ENCODE measurements around the gene LIPJ.

Gene LIPJ

DNA sequence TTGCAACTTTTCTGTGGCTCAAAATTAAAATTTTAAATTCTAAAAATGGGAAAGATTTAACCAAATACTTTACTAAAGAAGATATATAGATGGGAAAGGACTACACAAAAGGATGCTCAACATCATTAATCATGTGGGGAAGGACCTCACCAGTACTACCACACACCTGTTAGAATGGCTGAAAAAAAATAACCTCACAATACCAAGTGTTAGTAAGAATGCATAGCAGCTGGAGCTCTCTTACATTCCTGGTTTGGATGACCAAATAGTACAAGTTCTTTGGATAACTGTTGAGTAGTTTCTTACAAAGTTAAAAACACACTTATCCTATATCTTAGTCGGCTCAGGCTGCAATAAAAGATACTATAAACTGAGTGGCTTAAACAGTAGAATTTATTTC lies 33.9 kb downstream of the LIPJ start:
- no peak for TF ChIP-seq POLR2AphosphoS5 (IDR thresholded peaks at IDR 0.05; ENCODE audit: low read depth, low read length)
- TF ChIP-seq FOXP2 (optimal IDR thresholded peaks at IDR 0.05; ENCODE audit: borderline replicate concordance, extremely low read depth, extremely low read length, insufficient read depth): no peak
- TF ChIP-seq SIN3A (IDR thresholded peaks at IDR 0.05; ENCODE audit: borderline replicate concordance, insufficient read depth, low read length): no peak
- TF ChIP-seq, protein P1, sequence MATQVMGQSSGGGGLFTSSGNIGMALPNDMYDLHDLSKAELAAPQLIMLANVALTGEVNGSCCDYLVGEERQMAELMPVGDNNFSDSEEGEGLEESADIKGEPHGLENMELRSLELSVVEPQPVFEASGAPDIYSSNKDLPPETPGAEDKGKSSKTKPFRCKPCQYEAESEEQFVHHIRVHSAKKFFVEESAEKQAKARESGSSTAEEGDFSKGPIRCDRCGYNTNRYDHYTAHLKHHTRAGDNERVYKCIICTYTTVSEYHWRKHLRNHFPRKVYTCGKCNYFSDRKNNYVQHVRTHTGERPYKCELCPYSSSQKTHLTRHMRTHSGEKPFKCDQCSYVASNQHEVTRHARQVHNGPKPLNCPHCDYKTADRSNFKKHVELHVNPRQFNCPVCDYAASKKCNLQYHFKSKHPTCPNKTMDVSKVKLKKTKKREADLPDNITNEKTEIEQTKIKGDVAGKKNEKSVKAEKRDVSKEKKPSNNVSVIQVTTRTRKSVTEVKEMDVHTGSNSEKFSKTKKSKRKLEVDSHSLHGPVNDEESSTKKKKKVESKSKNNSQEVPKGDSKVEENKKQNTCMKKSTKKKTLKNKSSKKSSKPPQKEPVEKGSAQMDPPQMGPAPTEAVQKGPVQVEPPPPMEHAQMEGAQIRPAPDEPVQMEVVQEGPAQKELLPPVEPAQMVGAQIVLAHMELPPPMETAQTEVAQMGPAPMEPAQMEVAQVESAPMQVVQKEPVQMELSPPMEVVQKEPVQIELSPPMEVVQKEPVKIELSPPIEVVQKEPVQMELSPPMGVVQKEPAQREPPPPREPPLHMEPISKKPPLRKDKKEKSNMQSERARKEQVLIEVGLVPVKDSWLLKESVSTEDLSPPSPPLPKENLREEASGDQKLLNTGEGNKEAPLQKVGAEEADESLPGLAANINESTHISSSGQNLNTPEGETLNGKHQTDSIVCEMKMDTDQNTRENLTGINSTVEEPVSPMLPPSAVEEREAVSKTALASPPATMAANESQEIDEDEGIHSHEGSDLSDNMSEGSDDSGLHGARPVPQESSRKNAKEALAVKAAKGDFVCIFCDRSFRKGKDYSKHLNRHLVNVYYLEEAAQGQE (IDR thresholded peaks at IDR 0.05; ENCODE audit: insufficient read depth in 1 of 2, low read depth in 2 of 2, low read length in 2 of 2): no peak
- TF ChIP-seq TAF1 (IDR thresholded peaks at IDR 0.05; ENCODE audit: borderline replicate concordance, insufficient read depth, low read length): no peak

DNA sequence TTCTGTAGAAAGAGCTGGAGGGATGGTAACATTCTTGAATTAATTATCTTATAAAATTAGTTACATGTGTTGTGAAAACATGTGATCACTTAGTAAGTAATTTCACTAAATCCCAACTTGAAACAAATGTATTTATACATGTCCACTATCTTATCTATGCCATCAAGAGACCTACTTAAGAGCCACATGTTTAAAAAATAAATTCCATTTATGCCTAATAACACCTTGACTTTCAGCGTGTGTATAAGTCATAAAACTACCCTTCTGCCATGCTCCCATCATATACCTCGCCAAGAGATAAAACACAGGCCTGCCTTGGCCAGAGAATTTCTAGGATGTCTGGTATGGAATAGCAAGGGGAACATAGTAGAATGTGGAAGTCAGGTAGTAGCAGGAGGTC lies 37.3 kb downstream of the LIPJ start:
- TF ChIP-seq, protein P1 (IDR thresholded peaks at IDR 0.05; ENCODE audit: insufficient read depth in 1 of 2, low read depth in 2 of 2, low read length in 2 of 2): no peak
- no peak for TF ChIP-seq POLR2AphosphoS5 (IDR thresholded peaks at IDR 0.05; ENCODE audit: low read depth, low read length)
- TF ChIP-seq TAF1 (IDR thresholded peaks at IDR 0.05; ENCODE audit: borderline replicate concordance, insufficient read depth, low read length): no peak
- TF ChIP-seq SIN3A (IDR thresholded peaks at IDR 0.05; ENCODE audit: borderline replicate concordance, insufficient read depth, low read length): no peak
- no peak for TF ChIP-seq FOXP2 (optimal IDR thresholded peaks at IDR 0.05; ENCODE audit: borderline replicate concordance, extremely low read depth, extremely low read length, insufficient read depth)

DNA sequence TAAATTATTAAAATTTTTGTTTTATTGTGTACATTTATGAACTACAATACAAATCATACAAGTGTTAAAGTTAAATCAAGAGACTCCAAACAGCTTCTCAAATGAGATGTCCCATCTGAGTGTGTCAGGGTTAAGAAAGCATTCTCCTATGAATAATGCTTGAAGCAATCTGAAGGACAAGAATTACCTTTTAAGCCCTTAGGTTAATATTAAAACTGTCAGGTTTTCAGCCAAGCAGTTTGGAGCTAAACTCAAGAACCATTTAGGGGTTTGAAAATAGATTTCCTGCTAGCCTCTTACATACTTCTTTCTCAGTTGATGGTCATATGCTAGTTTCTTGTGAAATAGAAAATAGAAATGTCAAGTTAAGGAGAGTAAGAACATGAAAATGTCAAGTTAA lies 38.3 kb downstream of the LIPJ start:
- TF ChIP-seq SIN3A (IDR thresholded peaks at IDR 0.05; ENCODE audit: borderline replicate concordance, insufficient read depth, low read length) (no peak), FOXP2 (optimal IDR thresholded peaks at IDR 0.05; ENCODE audit: borderline replicate concordance, extremely low read depth, extremely low read length, insufficient read depth) (no peak), TAF1 (IDR thresholded peaks at IDR 0.05; ENCODE audit: borderline replicate concordance, insufficient read depth, low read length) (no peak), POLR2AphosphoS5 (IDR thresholded peaks at IDR 0.05; ENCODE audit: low read depth, low read length) (no peak)
- TF ChIP-seq, protein P1 (IDR thresholded peaks at IDR 0.05; ENCODE audit: insufficient read depth in 1 of 2, low read depth in 2 of 2, low read length in 2 of 2): no peak

DNA sequence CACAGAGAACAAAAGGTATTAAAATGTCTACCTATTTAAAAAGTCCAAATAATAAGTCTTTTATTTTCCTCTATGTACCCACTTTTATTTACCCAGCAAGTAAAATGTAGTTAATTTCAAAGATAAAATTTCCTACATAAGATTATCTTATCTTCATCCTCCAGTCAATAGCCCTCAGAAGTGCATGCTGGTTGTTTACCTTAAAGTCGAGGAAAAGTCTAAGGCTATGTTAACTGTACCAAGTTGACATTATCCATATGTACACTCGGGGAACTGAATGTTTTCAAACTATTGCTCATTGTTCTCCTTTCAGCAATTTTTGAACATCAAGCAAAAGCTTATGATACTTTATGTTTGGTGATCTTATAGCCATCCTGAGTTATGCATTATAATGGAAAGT lies 53.6 kb downstream of the LIPJ start:
- TF ChIP-seq SIN3A (IDR thresholded peaks at IDR 0.05; ENCODE audit: borderline replicate concordance, insufficient read depth, low read length) (no peak), POLR2AphosphoS5 (IDR thresholded peaks at IDR 0.05; ENCODE audit: low read depth, low read length) (no peak), TAF1 (IDR thresholded peaks at IDR 0.05; ENCODE audit: borderline replicate concordance, insufficient read depth, low read length) (no peak), FOXP2 (optimal IDR thresholded peaks at IDR 0.05; ENCODE audit: borderline replicate concordance, extremely low read depth, extremely low read length, insufficient read depth) (no peak)
- TF ChIP-seq, protein P1 (IDR thresholded peaks at IDR 0.05; ENCODE audit: insufficient read depth in 1 of 2, low read depth in 2 of 2, low read length in 2 of 2): no peak

DNA sequence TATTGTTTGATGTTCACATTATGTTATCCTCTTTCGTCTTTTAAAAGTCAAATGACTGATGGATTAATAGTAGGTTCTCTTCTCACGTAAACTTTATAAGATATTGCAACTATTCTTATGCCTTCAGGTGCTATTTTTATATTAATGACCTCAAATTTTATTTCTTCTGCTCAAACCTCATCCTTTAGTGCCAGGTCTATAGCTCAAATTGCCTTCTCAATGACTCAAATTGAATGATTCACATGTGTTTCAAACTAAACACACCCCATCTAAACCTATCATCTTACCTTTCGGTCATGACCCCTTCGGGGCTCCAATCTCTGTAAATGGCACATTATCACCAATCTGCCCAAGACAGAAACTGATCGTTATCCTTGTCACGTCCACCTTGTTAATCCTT lies 55.6 kb downstream of the LIPJ start:
- TF ChIP-seq, protein P1 (IDR thresholded peaks at IDR 0.05; ENCODE audit: insufficient read depth in 1 of 2, low read depth in 2 of 2, low read length in 2 of 2): no peak
- TF ChIP-seq POLR2AphosphoS5 (IDR thresholded peaks at IDR 0.05; ENCODE audit: low read depth, low read length) (no peak), SIN3A (IDR thresholded peaks at IDR 0.05; ENCODE audit: borderline replicate concordance, insufficient read depth, low read length) (no peak), FOXP2 (optimal IDR thresholded peaks at IDR 0.05; ENCODE audit: borderline replicate concordance, extremely low read depth, extremely low read length, insufficient read depth) (no peak), TAF1 (IDR thresholded peaks at IDR 0.05; ENCODE audit: borderline replicate concordance, insufficient read depth, low read length) (no peak)
